Esophagus muscularis mucosa (tissue), 3 donors: ENCODE results near the gene RNF144A.

Source experiments
- POLR2A ChIP-seq: fragments of 450-650 bp; IDR thresholded peaks from one replicate; pipeline ENCODE4 v1.6.1; 2017; ENCODE audit warnings: antibody characterized with exemption, moderate library complexity, mild to moderate bottlenecking, low read depth
- POLR2AphosphoS5 ChIP-seq, 2 donors: sonication (generic); formaldehyde crosslinking; IDR thresholded peaks; one replicate each; pipeline ENCODE4 v1.6.1; 2017; ENCODE audit warnings: antibody characterized with exemption in 2 of 2
- TF ChIP-seq, protein P1 (sequence below), 3 experiments: fragments of 200-600 bp in 2 of 3; fragments of 450-650 bp in 1 of 3; sonication (generic) in 2 of 3; IDR thresholded peaks; one replicate each; pipeline ENCODE4 v1.5.1; 2017 to 2019; ENCODE audit warnings: antibody characterized with exemption in 3 of 3, mild to moderate bottlenecking in 2 of 3, moderate library complexity in 1 of 3

DNA sequence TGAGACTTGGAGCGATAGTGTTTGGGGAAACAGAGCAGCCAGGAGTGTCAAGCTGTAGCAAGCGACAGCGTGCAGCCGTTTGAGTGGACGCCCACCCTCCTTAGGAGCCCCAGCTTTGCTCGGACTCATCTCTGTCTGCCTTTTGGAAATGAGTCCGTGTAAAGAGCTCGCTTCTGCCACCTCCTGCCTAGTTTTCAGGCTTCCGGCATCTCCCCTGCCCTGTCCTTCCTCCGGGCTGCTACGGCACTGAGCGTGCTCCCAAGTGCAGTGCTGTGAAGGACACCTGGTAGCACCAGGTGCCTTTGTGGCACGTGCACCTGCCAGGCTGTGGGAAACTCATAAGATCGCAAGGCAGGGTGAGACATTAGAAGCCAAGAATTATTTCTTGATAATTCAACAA, 117.1 kb downstream of the RNF144A start:
- no peak for TF ChIP-seq POLR2A
- TF ChIP-seq, protein P1, sequence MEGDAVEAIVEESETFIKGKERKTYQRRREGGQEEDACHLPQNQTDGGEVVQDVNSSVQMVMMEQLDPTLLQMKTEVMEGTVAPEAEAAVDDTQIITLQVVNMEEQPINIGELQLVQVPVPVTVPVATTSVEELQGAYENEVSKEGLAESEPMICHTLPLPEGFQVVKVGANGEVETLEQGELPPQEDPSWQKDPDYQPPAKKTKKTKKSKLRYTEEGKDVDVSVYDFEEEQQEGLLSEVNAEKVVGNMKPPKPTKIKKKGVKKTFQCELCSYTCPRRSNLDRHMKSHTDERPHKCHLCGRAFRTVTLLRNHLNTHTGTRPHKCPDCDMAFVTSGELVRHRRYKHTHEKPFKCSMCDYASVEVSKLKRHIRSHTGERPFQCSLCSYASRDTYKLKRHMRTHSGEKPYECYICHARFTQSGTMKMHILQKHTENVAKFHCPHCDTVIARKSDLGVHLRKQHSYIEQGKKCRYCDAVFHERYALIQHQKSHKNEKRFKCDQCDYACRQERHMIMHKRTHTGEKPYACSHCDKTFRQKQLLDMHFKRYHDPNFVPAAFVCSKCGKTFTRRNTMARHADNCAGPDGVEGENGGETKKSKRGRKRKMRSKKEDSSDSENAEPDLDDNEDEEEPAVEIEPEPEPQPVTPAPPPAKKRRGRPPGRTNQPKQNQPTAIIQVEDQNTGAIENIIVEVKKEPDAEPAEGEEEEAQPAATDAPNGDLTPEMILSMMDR (IDR thresholded peaks at IDR 0.05): peak in 2 of 3 experiments; percentile 20
- no peak for TF ChIP-seq POLR2AphosphoS5 (IDR thresholded peaks at IDR 0.05)
